ENCODE data around the gene TGIF2.
"Not testable (repeated sequence)": the region's sequence is repeated elsewhere in the genome, so short reads cannot be mapped to it uniquely, and the experiment has no call there.

The TGIF2 gene

GRCh38 chr20:36620917-36621316 lies 47.5 kb downstream of the TGIF2 start:
- DNase-seq (ENCODE audit: low read depth): no peak

GRCh38 chr20:36623444-36623843 lies 50.0 kb downstream of the TGIF2 start:
- no peak for DNase-seq (ENCODE audit: low read depth)

- DNase-seq (ENCODE audit: low read depth): no peak
These were observed 50.9 kb downstream of the TGIF2 start for GRCh38 chr20:36624068-36624943.

- no peak for DNase-seq (ENCODE audit: low read depth)
These were observed 51.5 kb downstream of the TGIF2 start for GRCh38 chr20:36624944-36625324.

GRCh38 chr20:36628076-36628475 lies 54.7 kb downstream of the TGIF2 start:
- DNase-seq (ENCODE audit: low read depth): no peak

- DNase-seq (ENCODE audit: low read depth): peak; percentile 21
These were observed 56.6 kb downstream of the TGIF2 start for GRCh38 chr20:36629719-36630681.

- no peak for DNase-seq (ENCODE audit: low read depth)
These were observed 58.2 kb downstream of the TGIF2 start for GRCh38 chr20:36631646-36632045.

- DNase-seq (ENCODE audit: low read depth): no peak
These were observed 58.7 kb downstream of the TGIF2 start for GRCh38 chr20:36632147-36632486.

- DNase-seq (ENCODE audit: low read depth): no peak
These were observed 59.3 kb downstream of the TGIF2 start for GRCh38 chr20:36632487-36633284.

- no peak for DNase-seq (ENCODE audit: low read depth)
These were observed 59.9 kb downstream of the TGIF2 start for GRCh38 chr20:36633285-36633772.

- DNase-seq (ENCODE audit: low read depth): no peak
These were observed 60.9 kb downstream of the TGIF2 start for GRCh38 chr20:36634342-36634741.

- not testable (repeated sequence) for DNase-seq (ENCODE audit: low read depth)
These were observed 65.5 kb downstream of the TGIF2 start for GRCh38 chr20:36638876-36639400.

GRCh38 chr20:36641506-36641843 lies 68.1 kb downstream of the TGIF2 start:
- DNase-seq (ENCODE audit: low read depth): no peak

- no peak for DNase-seq (ENCODE audit: low read depth)
These were observed 68.7 kb downstream of the TGIF2 start for GRCh38 chr20:36642136-36642535.
